ENCODE data around the gene MTPN.

DNA sequence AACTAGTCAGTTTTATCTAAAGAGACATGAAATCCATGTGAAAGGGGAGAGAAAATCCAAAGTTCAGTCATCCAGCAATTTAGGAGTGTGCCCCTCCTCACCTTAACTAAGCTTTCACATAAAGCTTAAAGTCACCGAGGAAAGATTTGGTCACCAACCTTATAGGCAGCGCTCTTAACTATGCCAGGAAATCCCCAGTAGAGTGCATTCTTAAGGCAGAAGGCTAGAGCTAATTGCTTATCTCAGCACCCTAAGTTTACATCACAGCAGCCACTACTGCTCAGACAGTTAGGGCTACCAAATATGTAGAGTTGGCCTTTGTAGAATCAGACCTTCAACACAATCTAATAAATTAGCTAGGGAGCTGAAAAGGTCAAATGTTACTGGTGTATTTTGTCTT, 47.9 kb downstream of the MTPN start:
- TF ChIP-seq, protein P1, sequence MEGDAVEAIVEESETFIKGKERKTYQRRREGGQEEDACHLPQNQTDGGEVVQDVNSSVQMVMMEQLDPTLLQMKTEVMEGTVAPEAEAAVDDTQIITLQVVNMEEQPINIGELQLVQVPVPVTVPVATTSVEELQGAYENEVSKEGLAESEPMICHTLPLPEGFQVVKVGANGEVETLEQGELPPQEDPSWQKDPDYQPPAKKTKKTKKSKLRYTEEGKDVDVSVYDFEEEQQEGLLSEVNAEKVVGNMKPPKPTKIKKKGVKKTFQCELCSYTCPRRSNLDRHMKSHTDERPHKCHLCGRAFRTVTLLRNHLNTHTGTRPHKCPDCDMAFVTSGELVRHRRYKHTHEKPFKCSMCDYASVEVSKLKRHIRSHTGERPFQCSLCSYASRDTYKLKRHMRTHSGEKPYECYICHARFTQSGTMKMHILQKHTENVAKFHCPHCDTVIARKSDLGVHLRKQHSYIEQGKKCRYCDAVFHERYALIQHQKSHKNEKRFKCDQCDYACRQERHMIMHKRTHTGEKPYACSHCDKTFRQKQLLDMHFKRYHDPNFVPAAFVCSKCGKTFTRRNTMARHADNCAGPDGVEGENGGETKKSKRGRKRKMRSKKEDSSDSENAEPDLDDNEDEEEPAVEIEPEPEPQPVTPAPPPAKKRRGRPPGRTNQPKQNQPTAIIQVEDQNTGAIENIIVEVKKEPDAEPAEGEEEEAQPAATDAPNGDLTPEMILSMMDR (conservative IDR thresholded peaks at IDR 0.05; ENCODE audit: low read depth, low read length), result no peak
- no peak for TF ChIP-seq EZH2 (IDR thresholded peaks at IDR 0.05; ENCODE audit: borderline replicate concordance, low read depth, low read length, poor library complexity, severe bottlenecking)

All from A673 (cell line).